ENCODE measurements around the gene SSNA1.
A peak's percentile ranks its signal among the peaks of the same experiment; 100 is the strongest.

SSNA1 gene

GRCh38 chr9:137221506-137222111 lies 33.1 kb downstream of the SSNA1 start (continued):
- TF ChIP-seq, protein P1, sequence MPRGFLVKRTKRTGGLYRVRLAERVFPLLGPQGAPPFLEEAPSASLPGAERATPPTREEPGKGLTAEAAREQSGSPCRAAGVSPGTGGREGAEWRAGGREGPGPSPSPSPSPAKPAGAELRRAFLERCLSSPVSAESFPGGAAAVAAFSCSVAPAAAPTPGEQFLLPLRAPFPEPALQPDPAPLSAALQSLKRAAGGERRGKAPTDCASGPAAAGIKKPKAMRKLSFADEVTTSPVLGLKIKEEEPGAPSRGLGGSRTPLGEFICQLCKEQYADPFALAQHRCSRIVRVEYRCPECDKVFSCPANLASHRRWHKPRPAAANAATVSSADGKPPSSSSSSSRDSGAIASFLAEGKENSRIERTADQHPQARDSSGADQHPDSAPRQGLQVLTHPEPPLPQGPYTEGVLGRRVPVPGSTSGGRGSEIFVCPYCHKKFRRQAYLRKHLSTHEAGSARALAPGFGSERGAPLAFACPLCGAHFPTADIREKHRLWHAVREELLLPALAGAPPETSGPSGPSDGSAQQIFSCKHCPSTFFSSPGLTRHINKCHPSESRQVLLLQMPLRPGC (tag by site-specific recombination; IDR thresholded peaks at IDR 0.05): no peak
- TF ChIP-seq KLF16 (tag by site-specific recombination; IDR thresholded peaks at IDR 0.05): 0 out of 2 replicates have a peak, but pooled peaks have one; percentile 20
- TF ChIP-seq ZNF776 (tag by site-specific recombination; IDR thresholded peaks at IDR 0.05; ENCODE audit: borderline replicate concordance): no peak

DNA sequence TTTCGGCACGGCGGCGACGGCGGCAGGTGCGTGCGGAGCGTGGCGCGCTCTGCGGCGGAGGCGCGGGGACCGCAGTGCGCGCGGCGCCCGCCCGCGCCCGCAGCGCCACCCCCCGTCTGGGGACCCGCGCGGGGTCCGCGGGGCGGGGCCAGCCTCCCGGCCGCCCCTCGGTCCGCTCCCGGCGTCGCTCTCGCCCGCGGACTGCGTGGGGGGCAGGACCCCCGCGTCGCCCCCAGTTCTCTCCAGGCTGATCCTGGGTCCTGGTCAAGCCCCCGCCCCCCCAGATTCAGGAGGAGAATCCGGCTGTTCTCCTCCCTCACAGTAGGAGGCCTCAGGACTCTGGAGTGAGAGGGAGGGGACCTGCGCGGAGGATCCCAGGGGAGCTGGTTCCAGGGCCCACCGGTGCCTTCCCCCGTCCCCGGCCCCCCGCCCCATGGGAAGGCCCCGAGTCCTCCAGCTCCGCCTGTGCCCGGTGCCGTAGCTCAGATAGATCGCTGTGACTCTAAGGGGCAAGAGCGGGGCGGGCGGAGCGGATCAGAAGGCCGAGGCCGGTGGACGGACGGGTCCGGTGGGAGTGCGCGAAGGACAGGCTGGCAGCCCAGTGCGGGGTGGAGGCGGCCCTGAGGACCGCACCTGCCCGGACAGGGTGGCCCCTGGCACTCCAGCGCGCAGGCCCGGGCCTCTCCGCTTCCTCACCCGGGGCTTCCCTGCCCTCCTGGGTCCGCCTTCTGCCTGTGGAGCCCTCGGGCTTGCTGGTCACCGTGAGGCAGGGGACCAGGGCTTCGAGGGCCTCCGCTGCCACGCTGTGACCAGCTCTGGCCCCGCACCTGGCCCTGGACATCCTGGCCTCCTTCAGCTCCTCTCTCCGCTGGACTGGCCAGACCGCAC lies 34.0 kb downstream of the SSNA1 start, which contains the start of gene RNF208:
Gene RNF208, minus strand, starts transcription at position 51 of the 888 bp plus-strand sequence. CDS start 1,028 bp downstream, outside the sequence.
- peaks cover 0 to 23% of the 10 kb centered on the region in 2 experiments; a peak in 1 of 3 replicates for H3K36me3 ChIP-seq (ENCODE audit: control insufficient read depth in 2 of 2, insufficient read depth in 1 of 2, low read length in 2 of 2)
- H3K4me1 ChIP-seq (ENCODE audit: control insufficient read depth, insufficient read depth, low read length): peaks cover 4% of the 10 kb centered on the region
- ChIA-PET POLR2A (interaction anchor here (0.9 to 17.2 kb wide), 23 partner anchors 14 to 494 kb away, joined by 3 to 304 read pairs (median 5); partner anchors contain the start of genes AJM1, ANAPC2, MAN1B1 and NDOR1), CTCF (interaction anchor here (0.6 to 6.7 kb wide), 9 partner anchors 9 to 153 kb away, joined by 3 to 54 read pairs (median 4); partner anchors contain the start of genes ANAPC2, NDOR1, SAPCD2 and SSNA1)
- H3K9me3 ChIP-seq (ENCODE audit: control insufficient read depth, insufficient read depth, low read depth, low read length): no peaks in the 10 kb centered on the region
- H3K4me3 ChIP-seq (ENCODE audit: low read depth, low read length): peak within 1 kb of the TSS; percentile 89
- peak within 1 kb of the TSS; percentile 72 for H3K27ac ChIP-seq (ENCODE audit: extremely low read depth, low read depth, low read length)
- TF ChIP-seq ZFP69B (tag by site-specific recombination; IDR thresholded peaks at IDR 0.05) (no peak), PATZ1 (tag by site-specific recombination; IDR thresholded peaks at IDR 0.05) (peak; percentile 54), GLIS1 (tag by site-specific recombination; IDR thresholded peaks at IDR 0.05) (peak; percentile 92), EGR2 (tag by site-specific recombination; IDR thresholded peaks at IDR 0.05; ENCODE audit: low read depth) (peak; percentile 37; the same call in 1 of the 2 replicates), ZNF175 (tag by site-specific recombination; IDR thresholded peaks at IDR 0.05) (no peak), ZFHX2 (tag by site-specific recombination; conservative IDR thresholded peaks at IDR 0.05) (peak; percentile 17; the same call in 1 of the 2 replicates), ZFP41 (tag by site-specific recombination; IDR thresholded peaks at IDR 0.05; ENCODE audit: borderline replicate concordance) (no peak), ZBTB20 (tag by site-specific recombination; IDR thresholded peaks at IDR 0.05) (peak; percentile 61; the same call in 1 of the 2 replicates), BCL11A (tag by site-specific recombination; IDR thresholded peaks at IDR 0.05; ENCODE audit: low read depth) (no peak), BCL11B (tag by site-specific recombination; IDR thresholded peaks at IDR 0.05; ENCODE audit: low read depth) (peak; percentile 47; the same call in 1 of the 2 replicates), ZIC2 (tag by site-specific recombination; IDR thresholded peaks at IDR 0.05) (peak; percentile 36; the same call in 1 of the 2 replicates), ZNF423 (tag by site-specific recombination; IDR thresholded peaks at IDR 0.05) (0 out of 2 replicates have a peak, but pooled peaks have one; percentile 25), SP7 (tag by site-specific recombination; IDR thresholded peaks at IDR 0.05) (no peak), ZNF211 (tag by site-specific recombination; IDR thresholded peaks at IDR 0.05; ENCODE audit: low read depth) (no peak), ZNF837 (tag by site-specific recombination; IDR thresholded peaks at IDR 0.05) (no peak), ZNF214 (tag by site-specific recombination; IDR thresholded peaks at IDR 0.05; ENCODE audit: borderline replicate concordance) (no peak), ZNF239 (tag by site-specific recombination; IDR thresholded peaks at IDR 0.05) (no peak), SP3 (tag by site-specific recombination; IDR thresholded peaks at IDR 0.05) (peak; percentile 9; the same call in 1 of the 2 replicates), ATF2 (tag by site-specific recombination; IDR thresholded peaks at IDR 0.05; ENCODE audit: low read depth) (no peak), ZNF341 (tag by site-specific recombination; IDR thresholded peaks at IDR 0.05; ENCODE audit: low read depth) (peak; percentile 57), REPIN1 (tag by site-specific recombination; IDR thresholded peaks at IDR 0.05; ENCODE audit: low read depth) (no peak)
- TF ChIP-seq, protein P2, sequence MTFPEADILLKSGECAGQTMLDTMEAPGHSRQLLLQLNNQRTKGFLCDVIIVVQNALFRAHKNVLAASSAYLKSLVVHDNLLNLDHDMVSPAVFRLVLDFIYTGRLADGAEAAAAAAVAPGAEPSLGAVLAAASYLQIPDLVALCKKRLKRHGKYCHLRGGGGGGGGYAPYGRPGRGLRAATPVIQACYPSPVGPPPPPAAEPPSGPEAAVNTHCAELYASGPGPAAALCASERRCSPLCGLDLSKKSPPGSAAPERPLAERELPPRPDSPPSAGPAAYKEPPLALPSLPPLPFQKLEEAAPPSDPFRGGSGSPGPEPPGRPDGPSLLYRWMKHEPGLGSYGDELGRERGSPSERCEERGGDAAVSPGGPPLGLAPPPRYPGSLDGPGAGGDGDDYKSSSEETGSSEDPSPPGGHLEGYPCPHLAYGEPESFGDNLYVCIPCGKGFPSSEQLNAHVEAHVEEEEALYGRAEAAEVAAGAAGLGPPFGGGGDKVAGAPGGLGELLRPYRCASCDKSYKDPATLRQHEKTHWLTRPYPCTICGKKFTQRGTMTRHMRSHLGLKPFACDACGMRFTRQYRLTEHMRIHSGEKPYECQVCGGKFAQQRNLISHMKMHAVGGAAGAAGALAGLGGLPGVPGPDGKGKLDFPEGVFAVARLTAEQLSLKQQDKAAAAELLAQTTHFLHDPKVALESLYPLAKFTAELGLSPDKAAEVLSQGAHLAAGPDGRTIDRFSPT (tag by site-specific recombination; IDR thresholded peaks at IDR 0.05): peak; percentile 50
- TF ChIP-seq, protein P3, sequence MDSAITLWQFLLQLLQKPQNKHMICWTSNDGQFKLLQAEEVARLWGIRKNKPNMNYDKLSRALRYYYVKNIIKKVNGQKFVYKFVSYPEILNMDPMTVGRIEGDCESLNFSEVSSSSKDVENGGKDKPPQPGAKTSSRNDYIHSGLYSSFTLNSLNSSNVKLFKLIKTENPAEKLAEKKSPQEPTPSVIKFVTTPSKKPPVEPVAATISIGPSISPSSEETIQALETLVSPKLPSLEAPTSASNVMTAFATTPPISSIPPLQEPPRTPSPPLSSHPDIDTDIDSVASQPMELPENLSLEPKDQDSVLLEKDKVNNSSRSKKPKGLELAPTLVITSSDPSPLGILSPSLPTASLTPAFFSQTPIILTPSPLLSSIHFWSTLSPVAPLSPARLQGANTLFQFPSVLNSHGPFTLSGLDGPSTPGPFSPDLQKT (IDR thresholded peaks at IDR 0.05; ENCODE audit: borderline replicate concordance, low read depth, low read length): no peak

Data from HEK293 (cell line).